Naive thymus-derived CD8-positive, alpha-beta T cell (primary cell): ENCODE data around the gene GRAP. TPM values are rescaled to one million over a fixed set of nuclear protein-coding genes. Genes with fewer than 3 reads are reported as not detected.
A peak's percentile ranks its signal among the peaks of the same experiment; 100 is the strongest.
"Not testable (repeated sequence)": the region's sequence is repeated elsewhere in the genome, so short reads cannot be mapped to it uniquely, and the experiment has no call there.

Experiments used
- ATAC-seq, 2 donors: fragments of 150-1000 bp; cut with Tn5 transposase in 1 of 2; sonication (Bioruptor Pico), chemical (Tn5 transposase) in 1 of 2; 1 replicate in 1 of 2; 2 replicates in 1 of 2; pipeline ENCODE4 v1.10.0; 2021; ENCODE audit warnings: mild to moderate bottlenecking in 2 of 2, moderate library complexity in 2 of 2
- POLR2A ChIA-PET: fragments of 350-600 bp; sonication (Branson Sonifier 250); formaldehyde crosslinking; loops from one replicate; lab custom pipeline; 2021; ENCODE audit warnings: antibody characterized with exemption; lab: Charles Lee
- DNase-seq, 10 donors: peaks; one replicate each; pipeline versions ENCODE4 v3.0.0 to v3.0.0-alpha.2; 2020 to 2022
- H3K27ac Mint-ChIP-seq, 10 donors: one replicate each; pipeline ENCODE4 v1.8.0; 2020 to 2022; ENCODE audit warnings: mild to moderate bottlenecking in 10 of 10, mixed read lengths in 10 of 10, moderate library complexity in 4 of 10, inconsistent platforms in 1 of 10
- H3K27me3 Mint-ChIP-seq, 5 donors: one replicate each; pipeline ENCODE4 v1.8.0; 2021 to 2022; ENCODE audit warnings: mixed read lengths in 5 of 5
- H3K36me3 Mint-ChIP-seq, 3 donors: one replicate each; pipeline ENCODE4 v1.8.0; 2020 to 2022; ENCODE audit warnings: mixed read lengths in 3 of 3, mild to moderate bottlenecking in 2 of 3, inconsistent platforms in 1 of 3
- H3K4me1 Mint-ChIP-seq, 4 donors: one replicate each; pipeline ENCODE4 v1.8.0; 2021 to 2022; ENCODE audit warnings: mixed read lengths in 4 of 4
- H3K4me3 Mint-ChIP-seq, 10 donors: one replicate each; pipeline ENCODE4 v1.8.0; 2020 to 2022; ENCODE audit warnings: mild to moderate bottlenecking in 10 of 10, mixed read lengths in 10 of 10, moderate library complexity in 6 of 10, inconsistent platforms in 1 of 10
- H3K9me3 Mint-ChIP-seq, 9 donors: one replicate each; pipeline ENCODE4 v1.8.0; 2020 to 2022; ENCODE audit warnings: mixed read lengths in 9 of 9, mild to moderate bottlenecking in 3 of 9, inconsistent platforms in 1 of 9, moderate library complexity in 1 of 9
- polyA plus RNA-seq, 3 donors: library from polyadenylated mRNA; unstranded; fragments of 300-500 nt; fragmentation: Illumina TruSeq; gene quantifications; one replicate each; pipeline ENCODE4 v1.2.3, GENCODE V29; 2021
- total RNA-seq, 8 experiments: library from RNA in 2 of 8; stranded (reverse) in 2 of 8; gene quantifications; one replicate each; pipeline ENCODE4 v1.2.3 and lab custom pipeline; 2021 to 2026

Gene GRAP
- total and polyA plus RNA-seq, 5 experiments from 2014 or later, result 32.7 to 99.6 (median 69.9) TPM

DNA sequence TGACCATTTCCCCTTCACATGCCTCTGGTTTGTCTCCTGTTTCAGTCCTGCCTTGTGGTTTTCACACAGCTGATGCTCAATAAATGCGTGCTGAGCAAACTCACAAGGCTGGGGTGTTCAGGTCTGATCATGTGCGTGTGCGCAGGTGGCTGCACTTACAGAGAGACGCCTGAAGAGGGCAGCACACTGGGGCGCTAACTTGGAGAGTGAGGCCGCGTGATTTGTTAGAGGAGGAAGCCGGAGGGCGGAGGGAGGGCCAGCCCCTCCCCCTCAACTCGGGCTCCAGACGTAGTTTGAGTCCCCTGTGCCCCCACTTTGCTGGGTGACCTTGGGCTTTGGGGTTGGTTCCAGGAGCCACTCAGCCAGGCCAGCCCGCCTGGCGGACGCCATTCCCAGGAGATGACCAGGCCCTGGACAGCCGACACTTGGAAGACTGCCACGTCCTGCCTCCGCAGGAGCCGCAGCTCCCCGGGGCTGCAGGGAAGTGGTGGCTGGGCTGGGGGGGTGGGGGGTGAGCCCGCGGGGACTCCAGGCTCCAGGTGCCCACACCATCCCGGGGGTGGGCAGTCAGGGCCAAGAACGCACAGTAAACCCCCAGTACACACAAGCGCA is 14.3 kb downstream of the GRAP start:
- H3K9me3 Mint-ChIP-seq, H3K36me3 Mint-ChIP-seq, H3K4me3 Mint-ChIP-seq, H3K4me1 Mint-ChIP-seq, DNase-seq, H3K27me3 Mint-ChIP-seq, H3K27ac Mint-ChIP-seq, POLR2A ChIA-PET: not testable (repeated sequence)
- ATAC-seq, result peak; percentile 95 to 97

DNA sequence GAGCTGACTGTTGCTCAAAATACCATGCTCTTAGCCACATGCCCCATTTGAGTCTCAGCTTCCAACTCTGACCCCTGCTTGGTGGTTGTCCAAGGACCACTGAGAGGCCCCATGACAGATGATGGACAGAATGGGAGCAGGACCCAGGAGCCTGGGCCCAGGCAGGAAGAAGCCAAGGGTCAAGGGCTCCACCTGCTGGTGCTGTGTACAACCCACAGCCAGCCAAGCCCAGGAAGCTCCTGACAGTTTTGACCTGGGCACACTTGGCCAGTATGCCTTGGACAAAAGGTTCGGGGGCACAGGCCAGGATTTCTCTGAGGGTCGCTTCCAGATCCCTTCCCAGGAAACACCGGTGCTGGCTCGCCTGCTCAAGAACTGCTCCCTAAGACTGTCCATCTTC is 15.0 kb downstream of the GRAP start:
- H3K27me3 Mint-ChIP-seq, H3K27ac Mint-ChIP-seq, H3K4me1 Mint-ChIP-seq, POLR2A ChIA-PET, H3K9me3 Mint-ChIP-seq, H3K36me3 Mint-ChIP-seq, H3K4me3 Mint-ChIP-seq: not testable (repeated sequence)
- peak in 5 of 10 donors; percentile 5 to 33 (median 23) for DNase-seq
- ATAC-seq, result peak; percentile 54 to 66

DNA sequence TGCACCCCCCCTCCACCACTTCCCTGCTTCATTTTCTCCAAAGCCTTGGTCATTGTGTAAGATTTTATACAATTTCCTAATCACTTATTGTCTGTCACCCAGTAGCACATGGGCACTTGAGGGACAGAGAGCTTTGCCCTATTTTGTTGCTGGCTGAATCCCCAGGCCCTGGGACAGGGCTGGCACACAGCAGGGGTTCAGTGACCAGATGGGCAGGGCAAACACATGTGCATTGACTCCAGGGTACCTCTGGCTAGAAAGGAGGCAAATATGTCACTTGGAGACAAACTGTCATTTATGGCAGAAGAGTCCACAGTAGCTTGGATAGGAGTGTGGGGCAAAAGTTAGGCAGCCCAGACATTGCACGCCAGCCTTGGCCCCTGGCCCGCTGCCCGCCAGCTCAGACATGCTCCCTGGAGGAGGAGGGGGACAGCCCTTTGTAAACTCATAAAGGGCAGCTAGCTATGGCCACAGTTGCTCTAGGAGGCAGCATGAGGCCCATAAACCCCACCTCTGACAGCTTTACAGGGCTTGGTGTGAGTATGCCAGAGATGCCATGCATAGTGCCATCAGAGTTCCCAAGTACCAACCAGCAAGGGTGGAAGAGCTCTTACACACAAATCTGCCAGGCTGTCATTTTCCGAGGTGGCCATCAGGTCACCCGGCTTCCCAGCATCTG is 15.8 kb downstream of the GRAP start:
- H3K36me3 Mint-ChIP-seq, H3K4me3 Mint-ChIP-seq, H3K4me1 Mint-ChIP-seq, ATAC-seq, H3K27me3 Mint-ChIP-seq, DNase-seq, POLR2A ChIA-PET, H3K27ac Mint-ChIP-seq, H3K9me3 Mint-ChIP-seq: not testable (repeated sequence)

DNA sequence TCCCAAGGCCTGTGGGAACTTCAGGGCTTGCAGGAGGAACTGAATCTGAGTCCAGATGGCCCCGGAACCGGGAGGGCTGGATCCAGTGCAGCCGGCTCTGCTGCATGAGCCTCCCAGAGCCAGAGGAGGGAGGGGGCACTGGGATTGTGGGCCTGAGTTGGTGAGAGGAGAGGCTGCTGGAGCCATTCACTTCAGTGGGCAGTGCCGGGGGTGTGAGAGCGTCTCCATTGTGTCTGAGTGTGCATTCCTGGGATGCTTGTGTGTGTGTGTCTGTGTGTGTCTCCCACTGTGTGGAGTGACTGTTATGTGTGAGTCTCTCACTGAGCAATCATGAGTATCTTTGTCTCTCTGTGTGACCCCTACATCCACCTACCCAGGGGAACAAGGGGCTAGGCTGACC is 17.0 kb downstream of the GRAP start:
- H3K36me3 Mint-ChIP-seq, DNase-seq, POLR2A ChIA-PET, H3K27ac Mint-ChIP-seq, H3K4me3 Mint-ChIP-seq, H3K27me3 Mint-ChIP-seq, ATAC-seq, H3K9me3 Mint-ChIP-seq, H3K4me1 Mint-ChIP-seq: not testable (repeated sequence)

DNA sequence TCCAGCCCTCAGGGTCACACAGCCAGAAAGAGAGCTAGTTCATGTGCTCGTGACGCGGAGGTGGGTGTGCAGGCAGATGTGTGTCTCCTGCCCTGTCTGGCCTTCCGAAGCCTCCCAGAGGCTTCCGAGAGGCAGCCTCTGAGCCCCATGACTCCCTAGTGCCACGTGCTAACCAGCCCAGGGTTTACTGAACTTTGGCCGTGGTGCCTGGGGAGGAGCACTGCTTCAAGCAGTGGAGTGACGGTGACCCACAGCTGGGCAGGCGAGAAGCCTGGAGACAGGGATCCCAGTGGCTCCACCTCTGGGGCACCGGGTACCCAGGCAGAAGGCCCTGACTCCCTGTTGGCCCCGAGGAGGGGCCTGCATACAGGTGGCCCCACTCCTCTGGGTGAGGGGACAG is 18.1 kb downstream of the GRAP start:
- ATAC-seq, H3K27ac Mint-ChIP-seq, DNase-seq, H3K27me3 Mint-ChIP-seq, H3K4me3 Mint-ChIP-seq, POLR2A ChIA-PET, H3K9me3 Mint-ChIP-seq: not testable (repeated sequence)
- H3K4me1 Mint-ChIP-seq, result peaks cover 7 to 16% (median 14%) of the 10 kb centered on the region in 4 donors
- peaks cover 0 to 11% (median 2%) of the 10 kb centered on the region in 3 donors for H3K36me3 Mint-ChIP-seq

DNA sequence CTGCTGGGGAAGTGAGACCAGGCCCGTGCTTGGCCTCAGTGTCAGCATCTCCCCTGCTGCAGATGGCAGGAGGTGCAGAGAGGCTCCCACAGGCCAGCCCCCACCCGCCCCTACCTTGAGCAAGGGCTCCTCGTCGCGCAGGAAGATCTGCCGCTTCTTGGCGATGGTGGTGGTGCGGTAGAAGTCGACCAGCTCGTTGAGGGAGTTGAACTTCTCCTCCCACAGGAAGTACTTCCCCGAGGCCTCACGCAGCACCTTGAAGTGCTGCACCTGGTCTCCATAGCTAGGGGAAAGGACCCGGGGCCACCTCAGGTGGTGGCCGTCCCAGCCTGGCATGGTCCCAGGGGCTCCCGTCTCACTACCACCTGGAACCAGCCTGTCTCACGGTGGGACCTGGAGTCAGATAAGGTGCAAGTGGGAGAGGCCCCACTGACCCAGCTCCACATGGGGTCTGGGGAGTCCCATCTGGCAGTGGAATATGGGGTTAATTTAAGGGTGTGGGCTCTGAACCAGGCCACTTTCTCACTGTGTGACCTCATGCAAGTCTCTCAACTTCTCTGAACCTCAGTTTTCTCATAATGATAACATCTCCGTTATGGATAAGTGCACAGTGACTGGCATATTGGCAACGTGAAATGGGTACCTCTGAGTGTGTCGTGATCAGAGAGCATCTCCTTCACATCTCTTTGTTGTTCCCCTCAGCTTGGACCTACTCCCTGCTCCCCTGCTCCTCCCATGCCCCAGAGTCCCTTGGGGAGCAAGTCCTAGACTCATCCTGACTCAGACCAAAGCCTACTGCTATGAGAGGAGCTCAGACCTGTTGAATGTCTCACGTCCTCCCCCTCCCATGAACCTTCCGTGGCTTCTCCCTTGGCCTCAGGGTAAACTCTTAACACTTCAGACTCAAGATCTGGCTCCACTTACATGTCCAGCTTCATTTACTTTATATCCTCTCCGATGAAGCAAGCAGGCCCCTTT is 22.4 kb downstream of the GRAP start:
- Mint-ChIP-seq H3K27me3 (no peaks in the 10 kb centered on the region), H3K27ac (peak overlapping the region; percentile 65 to 92 (median 89)), H3K4me1 (peaks cover 13 to 35% (median 24%) of the 10 kb centered on the region in 4 donors), H3K4me3 (peak overlapping the region in 9 of 10 donors; percentile 10 to 62 (median 50)), H3K9me3 (no peaks in the 10 kb centered on the region), H3K36me3 (peaks cover 0 to 29% (median 2%) of the 10 kb centered on the region in 3 donors)
- DNase-seq, result peak in 4 of 10 donors; percentile 24 to 61 (median 38)
- POLR2A ChIA-PET, result interaction anchor here (0.6 to 1.6 kb wide), 6 partner anchors 8 to 608 kb away, joined by 3 to 4 read pairs (median 3); partner anchors contain the start of genes FAM83G and PRPSAP2
- ATAC-seq, result peak; percentile 69 to 74

DNA sequence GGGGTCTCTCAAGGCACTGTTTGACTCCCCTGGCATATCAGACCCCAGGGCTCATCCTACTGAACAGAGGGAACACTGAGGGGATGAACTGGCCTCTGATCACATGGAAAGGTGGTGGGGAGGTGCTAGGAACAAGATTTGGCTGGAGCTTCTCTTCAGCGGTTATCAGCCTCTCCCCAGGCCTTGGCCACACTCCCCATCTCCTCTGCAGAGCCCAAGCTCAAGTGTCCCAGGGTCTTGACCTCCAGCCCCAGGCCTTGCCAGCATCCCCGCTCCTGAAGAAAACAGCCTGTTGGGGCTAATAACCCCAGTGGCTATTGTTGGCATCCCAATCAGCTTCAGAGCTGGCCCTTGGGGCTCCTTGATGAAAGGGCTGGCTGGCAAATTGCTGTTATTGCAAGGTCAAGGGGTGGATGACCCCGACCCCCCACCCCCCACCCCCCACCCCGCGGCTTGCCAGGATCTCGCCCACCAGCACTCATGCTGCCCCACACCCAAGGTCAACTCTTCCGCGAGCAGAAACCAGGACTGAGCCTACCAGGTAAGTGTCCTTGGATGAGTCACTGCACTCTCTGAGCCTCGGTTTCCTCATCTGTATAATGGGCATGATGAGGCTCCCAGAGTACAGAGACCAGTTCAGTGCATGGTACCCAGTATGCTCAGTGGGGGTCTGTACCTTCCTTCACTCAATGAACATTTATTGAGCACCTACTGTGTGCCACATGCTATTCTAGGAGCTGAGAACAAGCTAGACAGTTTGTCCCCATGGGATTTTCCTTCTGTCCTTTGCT is 23.4 kb downstream of the GRAP start:
- Mint-ChIP-seq H3K27ac (peak overlapping the region in 8 of 10 donors; percentile 76 to 92 (median 89)), H3K4me1 (peaks cover 18 to 44% (median 28%) of the 10 kb centered on the region in 4 donors), H3K9me3 (no peaks in the 10 kb centered on the region), H3K36me3 (peaks cover 0 to 29% (median 2%) of the 10 kb centered on the region in 3 donors), H3K27me3 (no peaks in the 10 kb centered on the region), H3K4me3 (peak overlapping the region in 4 of 10 donors; percentile 10 to 62 (median 48))
- peak in 1 of 10 donors; percentile 30 for DNase-seq
- ATAC-seq, result no peak
- POLR2A ChIA-PET, result interaction anchor here (0.6 to 1.6 kb wide), 7 partner anchors 7 to 97 kb away, joined by 3 to 5 read pairs (median 3); partner anchors contain the start of gene FAM83G

DNA sequence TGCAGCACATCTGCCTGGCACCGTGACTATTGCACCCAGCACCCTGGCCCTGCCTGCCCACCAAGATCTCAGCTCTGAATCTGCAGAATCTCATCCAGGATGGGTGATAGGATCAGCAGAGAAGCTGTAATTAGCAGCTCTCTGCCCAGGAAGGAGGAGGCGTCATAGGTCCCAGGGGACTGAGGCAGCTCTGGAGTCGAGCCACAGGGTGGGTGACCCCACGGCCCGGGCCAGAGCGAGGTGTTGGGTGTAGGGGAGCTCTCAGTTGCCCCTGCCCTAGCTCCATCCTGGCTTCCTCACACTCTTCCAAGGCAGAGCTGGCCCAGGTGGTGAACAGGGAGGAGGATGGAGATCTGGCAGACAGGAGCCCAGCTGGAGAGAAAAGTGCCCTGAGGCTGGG is 24.0 kb downstream of the GRAP start:
- peak overlapping the region in 3 of 10 donors; percentile 23 to 78 (median 31) for H3K27ac Mint-ChIP-seq
- peaks cover 0 to 29% (median 2%) of the 10 kb centered on the region in 3 donors for H3K36me3 Mint-ChIP-seq
- H3K4me1 Mint-ChIP-seq, result peaks cover 18 to 44% (median 29%) of the 10 kb centered on the region in 4 donors
- no peaks in the 10 kb centered on the region for H3K9me3 Mint-ChIP-seq
- no peaks in the 10 kb centered on the region for H3K27me3 Mint-ChIP-seq
- ATAC-seq (no peak), DNase-seq (no peak)
- POLR2A ChIA-PET, result interaction anchor here (1.0 to 1.5 kb wide), 3 partner anchors 18 to 61 kb away, joined by 3 to 5 read pairs (median 3); partner anchors contain the start of gene FAM83G
- no peak overlapping the region for H3K4me3 Mint-ChIP-seq

DNA sequence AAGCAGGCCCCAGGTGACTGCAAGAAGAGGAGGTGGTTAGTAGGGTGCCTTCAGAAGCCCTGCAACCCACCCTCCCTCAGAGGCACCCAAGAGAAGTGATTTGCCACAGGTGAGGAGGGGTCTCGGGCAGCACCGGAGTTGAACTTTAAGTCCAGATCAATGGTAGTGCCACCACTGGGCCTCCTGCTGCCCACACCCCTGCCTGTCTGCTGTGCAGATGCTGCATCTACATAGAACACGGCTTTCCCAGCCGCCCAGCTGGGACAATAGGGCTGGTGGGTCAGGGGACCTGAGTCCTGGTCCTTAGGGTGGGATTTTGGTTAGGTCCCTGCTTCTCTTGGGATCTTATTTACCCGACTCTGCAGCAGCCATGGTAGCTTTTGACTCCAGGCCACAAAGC is 24.6 kb downstream of the GRAP start:
- DNase-seq, result no peak
- ATAC-seq, result no peak
- Mint-ChIP-seq H3K27me3 (no peaks in the 10 kb centered on the region), H3K9me3 (no peaks in the 10 kb centered on the region), H3K36me3 (peaks cover 0 to 29% (median 2%) of the 10 kb centered on the region in 3 donors), H3K4me3 (no peak overlapping the region), H3K27ac (peak overlapping the region in 3 of 10 donors; percentile 10 to 78 (median 31)), H3K4me1 (peaks cover 20 to 45% (median 32%) of the 10 kb centered on the region in 4 donors)
- POLR2A ChIA-PET, result interaction anchor here (1.0 to 1.5 kb wide), 3 partner anchors 17 to 61 kb away, joined by 3 to 5 read pairs (median 3); partner anchors contain the start of gene FAM83G

DNA sequence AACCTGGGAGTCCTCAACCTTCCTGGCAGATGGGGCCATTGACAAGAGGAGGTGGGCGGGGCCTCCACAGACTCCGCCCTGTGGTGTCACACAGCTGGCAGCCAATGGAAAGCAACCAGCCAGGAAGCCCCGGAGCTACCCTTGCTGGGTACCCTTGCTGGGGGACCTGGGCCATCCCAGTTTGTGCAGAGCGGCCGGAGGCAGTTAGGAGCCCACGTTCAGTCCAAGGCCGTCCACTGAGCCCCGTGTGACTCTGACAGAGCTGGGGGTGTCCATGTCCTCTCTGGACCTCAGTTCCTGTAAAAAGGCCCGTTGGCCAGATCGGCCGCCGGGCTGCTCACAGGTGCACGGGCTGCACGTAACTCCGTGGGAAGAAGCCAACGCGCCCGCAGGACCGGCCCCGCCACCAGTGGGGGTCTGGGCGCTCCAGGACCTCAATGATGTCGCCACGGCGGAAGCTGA is 25.1 kb downstream of the GRAP start:
- DNase-seq (peak in 4 of 10 donors; percentile 23 to 67 (median 40)), ATAC-seq (peak in 1 of 2 donors; percentile 19)
- H3K9me3 Mint-ChIP-seq, result no peaks in the 10 kb centered on the region
- H3K36me3 Mint-ChIP-seq, result peaks cover 0 to 29% (median 2%) of the 10 kb centered on the region in 3 donors
- H3K4me1 Mint-ChIP-seq, result peaks cover 22 to 49% (median 36%) of the 10 kb centered on the region in 4 donors
- POLR2A ChIA-PET, result interaction anchor here (1.5 kb wide), 1 partner anchor 17 kb away, joined by 5 read pairs; the partner anchor contains the start of gene FAM83G
- no peaks in the 10 kb centered on the region for H3K27me3 Mint-ChIP-seq
- H3K4me3 Mint-ChIP-seq, result no peak overlapping the region
- peak overlapping the region in 3 of 10 donors; percentile 47 to 59 (median 56) for H3K27ac Mint-ChIP-seq

DNA sequence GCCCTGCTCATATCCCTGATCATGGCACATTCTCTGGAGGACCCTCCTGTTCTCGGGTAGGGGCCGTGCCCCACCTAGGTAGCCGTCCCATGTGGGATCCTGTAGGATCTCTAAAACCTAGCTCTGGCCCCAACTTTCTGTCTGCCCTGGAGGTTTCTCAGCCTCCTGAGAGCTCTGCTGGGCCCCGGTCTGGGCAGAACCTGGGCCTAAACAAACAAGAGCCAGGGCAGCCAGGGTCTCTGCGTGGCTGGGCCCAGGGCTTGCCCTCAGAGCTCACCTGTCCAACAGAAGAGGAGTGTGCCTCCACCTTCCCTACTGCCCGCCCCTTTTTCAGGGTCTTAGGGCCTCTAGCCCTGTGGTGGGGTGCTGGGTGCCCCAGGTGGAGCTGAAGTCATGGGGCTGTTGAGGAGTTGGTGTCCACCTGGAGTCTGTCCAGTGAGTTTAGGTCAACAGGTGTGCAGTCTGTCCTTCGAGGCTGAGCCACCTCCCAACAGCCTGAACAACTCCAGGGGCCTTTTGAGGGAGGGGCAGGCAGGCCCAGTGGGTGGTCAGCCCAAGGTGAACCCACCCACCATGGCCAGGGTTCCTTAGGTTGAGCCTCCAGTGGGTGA is 25.6 kb downstream of the GRAP start:
- H3K27me3 Mint-ChIP-seq, H3K9me3 Mint-ChIP-seq, DNase-seq, ATAC-seq, POLR2A ChIA-PET: not testable (repeated sequence)
- H3K36me3 Mint-ChIP-seq, result peaks cover 0 to 29% (median 2%) of the 10 kb centered on the region in 3 donors
- peaks cover 22 to 54% (median 38%) of the 10 kb centered on the region in 4 donors for H3K4me1 Mint-ChIP-seq
- H3K4me3 Mint-ChIP-seq, result peak overlapping the region in 1 of 10 donors; percentile 34
- peak overlapping the region in 5 of 10 donors; percentile 19 to 81 (median 56) for H3K27ac Mint-ChIP-seq
